HG03520 (cell line): Measurements from ENCODE around the gene RNF5.
"Not testable (repeated sequence)": the region's sequence is repeated elsewhere in the genome, so short reads cannot be mapped to it uniquely, and the experiment has no call there.

ENCODE experiments used
- ATAC-seq: cut with Tn5 transposase; IDR thresholded peaks from one replicate; pipeline ENCODE4 v1.9.1; 2021; ENCODE audit warnings: mild to moderate bottlenecking, moderate library complexity; ENCODE audit not compliant: unreplicated experiment

The RNF5 gene

GRCh38 chr6:32203426-32204267, 25.4 kb downstream of the RNF5 start:
- no peak for ATAC-seq

- ATAC-seq = no peak
These were observed 26.1 kb downstream of the RNF5 start for GRCh38 chr6:32204268-32204715.

- ATAC-seq = no peak
These were observed 30.8 kb downstream of the RNF5 start for GRCh38 chr6:32208996-32209395.

- ATAC-seq = no peak
These were observed 32.0 kb downstream of the RNF5 start for GRCh38 chr6:32210191-32210601.

- not testable (repeated sequence) for ATAC-seq
These were observed 33.2 kb downstream of the RNF5 start for GRCh38 chr6:32211432-32211831.

GRCh38 chr6:32212076-32212760, 34.0 kb downstream of the RNF5 start:
- no peak for ATAC-seq

GRCh38 chr6:32213649-32214048, 35.4 kb downstream of the RNF5 start:
- no peak for ATAC-seq

GRCh38 chr6:32214126-32214525, 35.9 kb downstream of the RNF5 start:
- no peak for ATAC-seq

- no peak for ATAC-seq
These were observed 37.4 kb downstream of the RNF5 start for GRCh38 chr6:32215617-32216016.

- no peak for ATAC-seq
These were observed 38.1 kb downstream of the RNF5 start for GRCh38 chr6:32216285-32216684.

GRCh38 chr6:32216998-32217397, 38.8 kb downstream of the RNF5 start:
- no peak for ATAC-seq

- no peak for ATAC-seq
These were observed 40.0 kb downstream of the RNF5 start for GRCh38 chr6:32218167-32218566.

GRCh38 chr6:32220021-32220420, 41.8 kb downstream of the RNF5 start:
- ATAC-seq = no peak

- no peak for ATAC-seq
These were observed 44.4 kb downstream of the RNF5 start for GRCh38 chr6:32222333-32223230.

GRCh38 chr6:32223258-32224235, 45.3 kb downstream of the RNF5 start, which contains the start of gene NOTCH4:
TSS of gene NOTCH4 (minus strand) at chr6:32224067. CDS start at chr6:32223928, 139 bp downstream.
- ATAC-seq = no peak

- ATAC-seq = no peak
These were observed 46.5 kb downstream of the RNF5 start for GRCh38 chr6:32224696-32225095.

- ATAC-seq = no peak
These were observed 48.2 kb downstream of the RNF5 start for GRCh38 chr6:32226434-32226833.
